Epithelial cell of proximal tubule (primary cell): ENCODE results near the gene RPS6KB1. TPM values are rescaled to one million over a fixed set of nuclear protein-coding genes. Genes with fewer than 3 reads are reported as not detected.
"Not testable (repeated sequence)": the region's sequence is repeated elsewhere in the genome, so short reads cannot be mapped to it uniquely, and the experiment has no call there.

Experiments used
- DNase-seq: peaks from one replicate; pipeline ENCODE4 v3.0.0-alpha.2; 2011; ENCODE audit warnings: low read depth
- H3K4me3 ChIP-seq: 2 replicates; pipeline ENCODE4 v1.5.1; 2011; ENCODE audit warnings: low read depth, mild to moderate bottlenecking, low read length
- total RNA-seq: library from RNA; depleted of rRNA; stranded (reverse); fragments of >200 nt; gene quantifications from 2 replicates; pipeline ENCODE4 v1.2.3, GENCODE V29; 2015
- TF ChIP-seq, protein P1 (sequence below): conservative IDR thresholded peaks from 2 replicates; pipeline ENCODE4 v1.5.1; 2012; ENCODE audit warnings: low read depth, mild to moderate bottlenecking, low read length

RPS6KB1 gene
- total RNA-seq, 1 donor from 2014 or later = 25.0 TPM

DNA sequence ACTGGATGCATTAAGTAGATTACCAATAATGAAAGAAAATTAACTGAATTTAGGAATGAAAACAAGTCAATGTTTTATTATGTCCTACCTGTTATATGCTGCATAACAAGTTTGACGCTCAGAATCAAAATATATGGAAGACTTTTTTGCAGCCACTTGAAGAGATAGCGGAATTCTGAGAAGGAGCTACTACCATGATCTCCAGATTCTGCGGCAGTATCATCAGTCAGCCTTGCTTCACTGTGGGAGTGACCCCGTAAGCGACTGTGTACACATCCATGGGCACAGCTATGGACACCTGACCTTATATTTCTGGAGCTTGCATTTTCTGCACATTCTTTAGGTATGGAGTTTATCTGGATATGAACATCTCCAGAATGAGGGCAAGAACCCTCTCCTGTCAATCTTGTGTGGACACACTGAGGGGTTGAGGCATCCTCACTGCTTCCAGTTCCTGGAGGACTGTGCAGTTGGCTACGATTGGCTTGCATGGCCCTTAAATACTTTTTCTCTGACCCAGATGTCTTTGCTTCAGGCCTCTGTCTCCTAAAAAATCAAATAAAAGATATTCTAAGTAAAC is 69.9 kb downstream of the RPS6KB1 start:
- TF ChIP-seq, protein P1, sequence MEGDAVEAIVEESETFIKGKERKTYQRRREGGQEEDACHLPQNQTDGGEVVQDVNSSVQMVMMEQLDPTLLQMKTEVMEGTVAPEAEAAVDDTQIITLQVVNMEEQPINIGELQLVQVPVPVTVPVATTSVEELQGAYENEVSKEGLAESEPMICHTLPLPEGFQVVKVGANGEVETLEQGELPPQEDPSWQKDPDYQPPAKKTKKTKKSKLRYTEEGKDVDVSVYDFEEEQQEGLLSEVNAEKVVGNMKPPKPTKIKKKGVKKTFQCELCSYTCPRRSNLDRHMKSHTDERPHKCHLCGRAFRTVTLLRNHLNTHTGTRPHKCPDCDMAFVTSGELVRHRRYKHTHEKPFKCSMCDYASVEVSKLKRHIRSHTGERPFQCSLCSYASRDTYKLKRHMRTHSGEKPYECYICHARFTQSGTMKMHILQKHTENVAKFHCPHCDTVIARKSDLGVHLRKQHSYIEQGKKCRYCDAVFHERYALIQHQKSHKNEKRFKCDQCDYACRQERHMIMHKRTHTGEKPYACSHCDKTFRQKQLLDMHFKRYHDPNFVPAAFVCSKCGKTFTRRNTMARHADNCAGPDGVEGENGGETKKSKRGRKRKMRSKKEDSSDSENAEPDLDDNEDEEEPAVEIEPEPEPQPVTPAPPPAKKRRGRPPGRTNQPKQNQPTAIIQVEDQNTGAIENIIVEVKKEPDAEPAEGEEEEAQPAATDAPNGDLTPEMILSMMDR = no peak
- H3K4me3 ChIP-seq = no peak overlapping the region
- no peak for DNase-seq

DNA sequence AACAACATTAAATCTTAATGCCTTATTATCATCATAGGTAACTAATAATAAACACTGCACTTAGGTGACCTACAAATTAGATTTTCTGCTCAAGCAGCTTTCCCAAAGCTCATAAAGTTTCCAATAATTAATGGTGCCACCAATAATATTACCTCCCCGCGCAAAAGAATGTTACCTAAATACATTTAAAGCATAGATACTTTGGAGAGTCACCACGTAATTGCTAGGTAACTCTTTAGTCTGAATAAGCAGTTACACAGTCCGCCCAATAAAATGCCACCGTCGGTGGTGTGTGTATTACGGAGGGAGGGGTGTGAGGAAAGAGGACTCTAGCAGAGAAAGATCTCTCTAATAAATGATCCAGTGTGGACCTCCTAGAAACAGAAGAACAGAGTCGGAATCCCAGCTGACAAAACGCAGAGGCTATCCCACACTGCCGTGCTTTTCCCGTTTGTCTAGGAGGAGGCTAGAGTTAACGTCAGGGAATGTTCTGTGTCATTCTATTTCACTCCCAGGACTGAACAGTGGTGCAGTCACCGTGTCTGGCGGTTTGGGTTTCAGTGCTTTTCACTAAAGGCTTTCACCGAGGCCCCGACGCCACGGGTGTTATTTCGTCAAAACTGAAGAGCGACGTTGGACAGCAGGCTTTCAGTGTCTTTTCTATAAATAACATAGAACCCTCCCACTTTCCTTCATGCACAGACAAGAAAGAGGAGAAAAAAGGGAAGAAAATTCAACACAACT is 71.0 kb downstream of the RPS6KB1 start:
- DNase-seq = peak; percentile 22
- peak overlapping the region; percentile 77 for H3K4me3 ChIP-seq
- TF ChIP-seq, protein P1 = no peak

DNA sequence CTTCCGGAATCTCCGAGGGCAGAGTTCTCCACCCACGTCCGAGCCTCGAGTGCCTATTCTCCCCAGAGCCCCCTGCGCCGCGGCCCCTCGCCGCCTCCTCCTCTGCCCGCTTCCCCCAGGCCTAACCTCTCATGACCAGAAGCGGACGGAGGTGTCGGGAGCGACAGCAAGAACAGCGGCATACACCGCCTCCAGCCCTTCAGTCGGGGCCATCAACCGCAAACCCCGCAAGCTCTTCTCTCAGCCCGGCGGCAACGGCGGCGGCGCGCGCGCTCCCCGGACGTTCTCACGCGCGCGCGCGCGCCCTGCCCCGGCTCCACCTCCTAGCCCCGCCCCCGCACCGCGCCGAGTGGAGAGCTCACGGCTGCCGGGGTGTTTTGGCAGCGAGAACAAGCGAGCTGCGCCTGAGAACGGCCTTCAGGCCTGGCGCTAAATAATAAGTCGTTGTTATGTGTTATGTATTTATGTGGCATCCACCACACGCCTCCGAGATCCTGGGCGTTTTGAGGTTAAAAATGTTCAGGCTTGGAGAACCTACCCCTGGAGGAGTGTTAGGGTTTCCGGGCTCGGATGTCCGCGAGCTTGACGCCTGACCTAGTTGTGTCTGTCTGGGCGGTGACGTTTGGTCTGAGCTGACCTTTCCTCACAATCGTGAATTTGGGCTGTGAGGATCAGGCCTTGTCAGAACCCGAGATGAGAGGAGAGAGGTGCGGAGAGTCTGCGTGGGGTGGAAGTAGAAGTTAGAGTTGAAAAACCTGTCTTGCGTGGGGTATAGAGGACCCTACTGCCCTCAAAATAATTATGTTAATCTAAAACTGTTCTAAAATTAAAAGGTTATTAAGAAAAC is 71.8 kb downstream of the RPS6KB1 start, which contains the start of gene RNFT1:
TSS of gene RNFT1 (minus strand) at position 259 of the 847 bp plus-strand sequence. CDS start at position 182, 77 bp downstream.
- peak within 1 kb of the TSS; percentile 77 for H3K4me3 ChIP-seq
- DNase-seq = peak; percentile 27
- TF ChIP-seq, protein P1 = no peak

DNA sequence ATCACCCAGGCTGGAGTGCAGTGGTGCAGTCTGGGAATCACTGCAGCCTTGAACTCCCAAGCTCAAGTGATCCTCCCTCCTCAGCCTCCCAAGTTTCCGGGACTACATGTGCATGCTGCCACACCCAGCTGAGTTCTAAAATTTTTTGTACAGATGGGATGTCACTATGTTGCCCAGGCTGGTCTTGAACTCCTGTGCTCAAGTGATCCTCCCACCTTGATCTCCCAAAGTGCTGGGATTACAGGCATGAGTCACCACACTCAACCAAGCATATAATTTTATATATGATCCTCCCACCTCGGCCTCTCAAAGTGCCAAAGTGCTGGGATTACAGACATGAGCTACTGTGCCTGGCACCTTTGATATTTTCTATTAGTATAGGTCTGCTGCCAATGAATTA is 78.8 kb downstream of the RPS6KB1 start:
- H3K4me3 ChIP-seq, DNase-seq: not testable (repeated sequence)

DNA sequence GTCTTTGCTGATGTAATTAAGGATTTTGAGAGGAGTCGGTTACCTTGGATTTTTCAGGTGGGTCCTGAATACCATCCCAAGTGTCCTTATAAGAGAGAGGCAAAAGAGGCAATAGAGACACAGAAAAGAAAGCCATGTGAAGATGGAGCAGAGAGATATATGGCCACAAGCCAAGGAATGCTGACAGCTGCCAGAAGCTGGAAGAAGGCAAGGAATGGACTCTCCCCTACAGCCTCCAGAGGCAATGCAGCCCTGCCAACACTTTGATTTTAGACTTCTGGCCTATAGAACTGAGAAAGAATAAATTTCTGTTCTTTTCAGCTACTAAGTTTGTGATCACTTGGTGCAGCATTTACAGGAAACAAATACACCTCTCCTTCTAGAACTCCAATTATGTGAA is 79.9 kb downstream of the RPS6KB1 start:
- no peak for DNase-seq
- TF ChIP-seq, protein P1 = no peak
- no peak overlapping the region for H3K4me3 ChIP-seq

DNA sequence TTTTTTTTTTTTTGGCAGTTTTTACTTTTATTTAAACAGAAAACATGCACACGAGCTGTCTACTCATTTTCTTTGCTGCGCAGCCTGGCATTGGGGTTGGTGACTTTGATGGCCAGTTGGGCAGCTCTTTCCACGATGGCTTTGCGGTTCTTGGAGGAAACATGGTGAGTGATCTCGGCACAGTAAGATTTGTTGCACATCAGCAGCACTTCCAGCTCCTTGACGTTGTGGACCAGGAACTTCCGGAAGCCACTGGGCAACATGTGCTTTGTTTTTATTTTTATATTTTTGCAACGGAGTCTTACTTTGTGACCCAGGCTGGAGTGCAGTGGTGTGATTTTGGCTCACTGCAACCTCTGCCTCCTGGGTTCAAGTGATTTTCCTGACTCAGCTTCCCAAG is 80.6 kb downstream of the RPS6KB1 start:
- not testable (repeated sequence) for DNase-seq

DNA sequence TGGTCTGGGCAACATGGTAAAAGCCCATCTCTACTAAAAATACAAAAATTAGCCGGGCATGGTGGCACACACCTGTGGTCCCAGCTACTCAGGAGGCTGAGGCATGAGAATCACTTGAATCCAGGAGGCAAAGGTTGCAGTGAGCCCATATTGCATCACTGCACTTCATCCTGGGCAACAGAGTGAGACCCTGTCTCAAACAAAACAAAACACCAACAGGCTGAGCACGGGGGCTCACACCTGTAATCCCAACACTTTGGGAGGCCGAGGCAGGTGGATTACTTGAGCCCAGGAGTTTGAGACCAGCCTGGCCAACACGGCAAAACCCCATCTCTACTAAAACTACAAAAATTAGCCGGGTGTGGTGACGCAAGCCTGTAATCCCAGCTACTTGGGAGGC is 82.2 kb downstream of the RPS6KB1 start:
- DNase-seq, H3K4me3 ChIP-seq: not testable (repeated sequence)

More for the DNA sequence above, 80.6 kb downstream of the RPS6KB1 start:
- H3K4me3 ChIP-seq = not testable (repeated sequence)

DNA sequence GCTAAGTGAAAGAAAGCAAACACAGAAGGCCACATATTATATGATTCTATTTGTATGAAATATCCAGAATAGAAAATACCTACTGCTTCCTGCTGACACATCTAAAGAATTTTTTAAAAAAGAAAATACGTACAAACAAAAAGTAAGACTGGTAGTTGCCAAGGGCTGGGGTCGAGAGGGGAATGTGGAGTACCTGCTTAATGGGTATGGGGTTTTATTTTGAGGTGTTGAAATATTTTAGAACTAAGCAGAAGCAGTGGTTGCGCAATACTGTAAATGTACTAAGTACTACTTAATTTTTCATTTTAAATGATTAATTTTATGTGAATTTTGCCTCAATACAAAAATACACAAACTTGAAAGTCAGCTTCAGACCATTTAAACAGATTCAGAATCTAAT is 103.7 kb downstream of the RPS6KB1 start:
- H3K4me3 ChIP-seq, DNase-seq: not testable (repeated sequence)

Other genes starting within 250 kb of the RPS6KB1 start
- 44.4 and 44.6 TPM in 2 replicates for gene PTRH2, start 185.7 kb upstream of the RPS6KB1 start, total RNA-seq
- 127 and 232 TPM in 2 replicates for gene VMP1, start 185.5 kb upstream of the RPS6KB1 start, total RNA-seq
- 3.4 and 9.5 TPM in 2 replicates for gene TUBD1, start 178 bp upstream of the RPS6KB1 start, total RNA-seq
- gene RNFT1, start 71.6 kb downstream of the RPS6KB1 start, total RNA-seq = 4.8 and 15.1 TPM in 2 replicates
- 14.2 and 29.1 TPM in 2 replicates for gene HEATR6, start 185.8 kb downstream of the RPS6KB1 start, total RNA-seq